Measurements from ENCODE around the gene MPV17L2.

Gene MPV17L2

GRCh38 chr19:18144906-18145305 lies 48.1 kb upstream of the MPV17L2 start:
- Histone ChIP-seq H3F3A (ENCODE audit: low read depth) (no peaks in the 10 kb centered on the region), H3K27me3 (ENCODE audit: insufficient read depth, low read length, poor library complexity, severe bottlenecking) (no peaks in the 10 kb centered on the region), H3K4me3 (ENCODE audit: low read length, poor library complexity, severe bottlenecking) (no peak overlapping the region), H3K79me2 (ENCODE audit: insufficient read depth, low read length) (no peaks in the 10 kb centered on the region), H3K4me2 (ENCODE audit: low read depth, low read length, poor library complexity, severe bottlenecking) (no peak overlapping the region), H3K4me1 (ENCODE audit: insufficient read depth, low read length, poor library complexity, severe bottlenecking) (no peaks in the 10 kb centered on the region), H3K9me3 (ENCODE audit: insufficient read depth, low read depth, low read length) (no peaks in the 10 kb centered on the region), H4K20me1 (ENCODE audit: insufficient read depth, low read length, poor library complexity, severe bottlenecking) (no peaks in the 10 kb centered on the region), H3K9me2 (replicated peaks; ENCODE audit: low read depth, low read length) (no peaks in the 10 kb centered on the region), H3K9ac (ENCODE audit: low read depth, low read length, poor library complexity, severe bottlenecking) (no peak overlapping the region), H3K36me3 (ENCODE audit: insufficient read depth, low read length) (no peaks in the 10 kb centered on the region), H2AFZ (ENCODE audit: low read length) (no peak overlapping the region)
- TF ChIP-seq CTCF (conservative IDR thresholded peaks at IDR 0.05; ENCODE audit: low read length) (no peak), EZH2phosphoT487 (IDR thresholded peaks at IDR 0.05; ENCODE audit: borderline replicate concordance) (no peak)

GRCh38 chr19:18145391-18145999 lies 47.5 kb upstream of the MPV17L2 start:
- no peaks in the 10 kb centered on the region for H3K9me2 ChIP-seq (replicated peaks; ENCODE audit: low read depth, low read length)
- no peak for TF ChIP-seq EZH2phosphoT487 (IDR thresholded peaks at IDR 0.05; ENCODE audit: borderline replicate concordance)
- no peak for TF ChIP-seq CTCF (conservative IDR thresholded peaks at IDR 0.05; ENCODE audit: low read length)
- no peak overlapping the region for H3K4me2 ChIP-seq (ENCODE audit: low read depth, low read length, poor library complexity, severe bottlenecking)
- no peak overlapping the region for H3K9ac ChIP-seq (ENCODE audit: low read depth, low read length, poor library complexity, severe bottlenecking)
- H4K20me1 ChIP-seq (ENCODE audit: insufficient read depth, low read length, poor library complexity, severe bottlenecking), result no peaks in the 10 kb centered on the region
- no peaks in the 10 kb centered on the region for H3K27me3 ChIP-seq (ENCODE audit: insufficient read depth, low read length, poor library complexity, severe bottlenecking)
- no peak overlapping the region for H3K4me3 ChIP-seq (ENCODE audit: low read length, poor library complexity, severe bottlenecking)
- no peaks in the 10 kb centered on the region for H3K36me3 ChIP-seq (ENCODE audit: insufficient read depth, low read length)
- no peak overlapping the region for H2AFZ ChIP-seq (ENCODE audit: low read length)
- no peaks in the 10 kb centered on the region for H3F3A ChIP-seq (ENCODE audit: low read depth)
- no peaks in the 10 kb centered on the region for H3K4me1 ChIP-seq (ENCODE audit: insufficient read depth, low read length, poor library complexity, severe bottlenecking)
- no peaks in the 10 kb centered on the region for H3K79me2 ChIP-seq (ENCODE audit: insufficient read depth, low read length)
- H3K9me3 ChIP-seq (ENCODE audit: insufficient read depth, low read depth, low read length), result no peaks in the 10 kb centered on the region

- Histone ChIP-seq H3K36me3 (ENCODE audit: insufficient read depth, low read length) (no peaks in the 10 kb centered on the region), H3K9ac (ENCODE audit: low read depth, low read length, poor library complexity, severe bottlenecking) (no peak overlapping the region), H3K4me2 (ENCODE audit: low read depth, low read length, poor library complexity, severe bottlenecking) (no peak overlapping the region), H3F3A (ENCODE audit: low read depth) (peaks cover 4% of the 10 kb centered on the region; the same call in 1 of the 2 replicates), H3K27me3 (ENCODE audit: insufficient read depth, low read length, poor library complexity, severe bottlenecking) (no peaks in the 10 kb centered on the region), H3K4me1 (ENCODE audit: insufficient read depth, low read length, poor library complexity, severe bottlenecking) (peaks cover 9% of the 10 kb centered on the region), H3K79me2 (ENCODE audit: insufficient read depth, low read length) (no peaks in the 10 kb centered on the region), H4K20me1 (ENCODE audit: insufficient read depth, low read length, poor library complexity, severe bottlenecking) (no peaks in the 10 kb centered on the region), H3K4me3 (ENCODE audit: low read length, poor library complexity, severe bottlenecking) (no peak overlapping the region), H3K9me2 (replicated peaks; ENCODE audit: low read depth, low read length) (no peaks in the 10 kb centered on the region), H3K9me3 (ENCODE audit: insufficient read depth, low read depth, low read length) (no peaks in the 10 kb centered on the region), H2AFZ (ENCODE audit: low read length) (no peak overlapping the region)
- TF ChIP-seq EZH2phosphoT487 (IDR thresholded peaks at IDR 0.05; ENCODE audit: borderline replicate concordance) (no peak), CTCF (conservative IDR thresholded peaks at IDR 0.05; ENCODE audit: low read length) (no peak)
These were observed 45.6 kb upstream of the MPV17L2 start for GRCh38 chr19:18147396-18147795.

All from Loucy (cell line).